GM19468 (cell line): ENCODE measurements around the gene CFAP251.
"Not testable (repeated sequence)": the region's sequence is repeated elsewhere in the genome, so short reads cannot be mapped to it uniquely, and the experiment has no call there.

Source experiments
- ATAC-seq: cut with Tn5 transposase; IDR thresholded peaks from one replicate; pipeline ENCODE4 v1.9.1; 2021; ENCODE audit warnings: mild to moderate bottlenecking, moderate library complexity, moderate number of reproducible peaks; ENCODE audit not compliant: unreplicated experiment; ENCODE audit errors: extremely low read depth

Gene CFAP251

DNA sequence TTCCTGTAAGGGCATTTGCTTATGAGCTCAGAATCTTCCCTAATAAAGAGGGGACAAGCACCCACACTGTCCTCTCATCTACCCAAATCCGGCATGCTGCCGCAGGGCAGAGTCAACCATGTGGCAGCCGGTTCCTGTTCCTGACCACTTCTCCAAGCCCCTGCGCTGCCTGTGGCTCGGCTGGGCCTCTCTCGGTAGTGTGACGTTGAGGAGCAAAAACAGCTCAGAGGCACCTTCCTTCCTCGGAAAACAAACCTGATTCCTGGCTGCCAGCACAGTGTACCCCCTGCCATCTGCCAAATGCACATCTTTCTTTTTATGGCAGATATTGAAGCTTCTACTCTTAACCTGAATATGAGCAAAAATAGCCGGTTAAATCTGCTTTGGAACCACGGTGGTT lies 50.5 kb downstream of the CFAP251 start:
- no peak for ATAC-seq

DNA sequence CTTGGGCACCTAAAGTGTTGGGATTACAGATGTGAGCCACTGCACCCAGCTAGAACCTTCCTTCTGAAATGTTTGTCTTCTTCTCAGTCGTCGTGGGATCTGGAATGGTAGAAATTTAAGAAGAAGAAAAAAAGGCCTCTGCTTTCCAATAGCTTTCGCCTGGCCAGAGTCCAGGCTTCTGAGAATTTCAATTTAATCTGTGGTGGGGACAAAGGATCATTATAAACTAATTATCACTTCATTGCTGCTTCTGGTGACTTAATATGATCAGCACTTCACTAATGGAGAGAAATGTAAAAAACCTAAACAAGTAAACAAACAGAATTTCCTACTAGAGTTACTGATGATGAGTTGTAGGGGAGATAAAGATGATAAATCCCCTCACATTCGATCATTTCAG lies 51.3 kb downstream of the CFAP251 start:
- ATAC-seq: no peak

GRCh38 chr12:121970581-121971300 lies 52.3 kb downstream of the CFAP251 start:
- ATAC-seq: no peak

GRCh38 chr12:121974026-121974985 lies 55.9 kb downstream of the CFAP251 start:
- ATAC-seq: no peak

- no peak for ATAC-seq
These were observed 56.6 kb downstream of the CFAP251 start for GRCh38 chr12:121975021-121975420.

GRCh38 chr12:121976950-121977349 lies 58.6 kb downstream of the CFAP251 start:
- ATAC-seq: no peak

DNA sequence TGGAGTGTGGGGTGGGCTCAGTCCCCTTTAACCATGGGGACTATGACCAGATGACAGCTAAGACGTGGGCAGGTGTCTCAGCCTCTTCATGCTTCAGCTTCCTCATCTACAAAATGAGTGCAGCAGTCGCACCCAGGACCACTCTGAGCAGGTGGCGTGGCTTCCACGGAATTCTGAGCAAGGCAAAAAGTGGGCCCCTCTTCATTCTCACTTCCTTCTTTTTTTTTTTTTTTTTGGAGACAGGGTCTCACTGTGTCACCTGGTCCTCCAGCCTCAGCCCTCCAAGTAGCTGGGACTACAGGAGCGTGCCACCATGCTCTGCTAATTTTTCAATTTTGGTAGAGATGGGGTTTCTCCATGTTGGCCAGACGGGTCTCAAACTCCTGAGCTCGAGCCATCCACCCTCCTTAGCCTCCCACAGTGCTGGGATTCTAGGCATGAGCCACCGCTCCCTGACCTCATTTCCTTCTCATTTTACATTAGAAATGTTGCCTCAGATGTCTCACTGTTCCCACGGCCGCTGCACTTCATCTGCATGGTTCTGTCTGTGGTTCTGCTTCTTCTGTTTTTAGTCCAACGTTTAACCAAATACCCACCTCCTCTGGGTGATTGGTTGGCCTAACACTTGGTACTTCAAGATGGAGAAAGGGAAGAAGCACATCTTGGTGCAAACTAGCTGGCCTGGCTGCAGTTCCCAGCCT lies 61.9 kb downstream of the CFAP251 start:
- no peak for ATAC-seq

DNA sequence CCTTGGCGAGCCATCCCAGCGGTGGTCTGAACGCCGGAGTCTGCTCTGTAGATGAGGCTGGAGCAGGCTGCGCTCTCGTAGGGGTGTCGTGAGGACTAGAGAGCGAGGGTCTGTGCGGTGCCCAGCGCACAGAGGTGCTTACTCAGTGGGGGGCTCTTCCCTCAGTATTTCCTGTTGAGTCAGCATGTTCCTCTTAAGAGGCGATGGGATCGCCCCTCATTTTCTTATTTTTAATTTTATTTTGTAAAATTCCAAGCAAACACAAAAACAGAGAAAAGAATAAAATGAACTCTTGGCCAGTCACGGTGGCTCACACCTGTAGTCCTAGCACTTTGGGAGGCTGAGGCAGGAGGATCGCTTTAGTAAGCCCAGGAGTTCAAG lies 62.5 kb downstream of the CFAP251 start:
- no peak for ATAC-seq

DNA sequence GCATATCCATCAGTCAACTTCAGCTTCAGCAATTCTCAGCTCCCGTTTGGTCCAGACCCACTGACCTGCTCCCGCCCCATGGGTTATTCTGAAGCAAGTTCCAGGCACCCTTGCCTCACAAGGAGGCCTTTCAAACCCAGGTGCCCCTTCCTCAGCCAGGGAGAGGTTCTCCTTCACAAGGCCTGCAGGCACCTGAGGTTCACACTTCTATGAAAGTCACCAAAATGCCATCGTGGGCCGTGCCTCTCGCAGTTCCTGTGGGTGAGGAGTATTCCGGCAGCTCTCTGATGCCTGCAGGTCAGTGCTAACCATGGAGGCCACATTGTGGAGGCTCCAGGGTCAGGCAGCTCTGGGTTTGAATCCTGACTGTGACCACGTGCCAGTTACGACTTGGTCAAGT lies 63.1 kb downstream of the CFAP251 start:
- no peak for ATAC-seq

DNA sequence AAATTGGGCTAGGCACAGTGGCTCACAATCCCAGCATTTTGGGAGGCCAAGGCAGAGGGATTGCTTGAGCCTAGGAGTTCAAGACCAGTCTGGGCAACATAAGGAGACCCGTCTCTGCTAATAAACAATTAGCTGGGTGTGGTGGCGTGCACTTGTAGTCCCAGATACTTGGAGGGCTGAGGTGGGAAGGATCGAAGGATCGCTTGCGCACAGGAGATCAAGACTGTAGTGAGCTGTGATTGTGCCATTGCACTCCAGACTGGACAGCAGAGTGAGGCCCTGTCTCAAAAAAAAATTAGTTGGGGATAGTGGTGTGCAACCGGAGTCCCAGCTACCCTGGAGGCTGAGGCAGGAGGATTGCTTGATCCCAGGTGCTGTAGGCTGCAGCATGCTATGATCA lies 64.6 kb downstream of the CFAP251 start:
- ATAC-seq: no peak

GRCh38 chr12:121983536-121984210 lies 65.3 kb downstream of the CFAP251 start:
- ATAC-seq: no peak

- ATAC-seq: no peak
These were observed 68.3 kb downstream of the CFAP251 start for GRCh38 chr12:121986489-121987245.

DNA sequence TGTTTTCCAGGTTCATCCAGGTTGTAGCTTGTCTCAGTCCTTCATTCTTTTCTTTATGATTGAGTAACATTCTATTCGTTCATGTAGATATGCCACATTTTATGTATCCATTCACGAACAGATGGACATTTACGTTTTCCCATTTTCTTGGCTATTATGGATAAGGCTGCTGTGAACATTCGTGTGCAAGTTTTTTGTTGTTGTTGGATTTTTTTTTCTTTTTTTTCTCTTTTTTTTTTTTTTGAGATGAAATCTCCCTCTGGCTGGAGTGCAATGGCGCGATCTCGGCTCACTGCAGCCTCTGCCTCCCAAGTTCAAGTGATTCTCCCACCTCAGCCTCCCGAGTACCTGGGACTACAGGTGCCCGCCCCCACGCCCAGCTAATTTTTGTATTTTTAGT lies 70.1 kb downstream of the CFAP251 start:
- ATAC-seq: not testable (repeated sequence)

DNA sequence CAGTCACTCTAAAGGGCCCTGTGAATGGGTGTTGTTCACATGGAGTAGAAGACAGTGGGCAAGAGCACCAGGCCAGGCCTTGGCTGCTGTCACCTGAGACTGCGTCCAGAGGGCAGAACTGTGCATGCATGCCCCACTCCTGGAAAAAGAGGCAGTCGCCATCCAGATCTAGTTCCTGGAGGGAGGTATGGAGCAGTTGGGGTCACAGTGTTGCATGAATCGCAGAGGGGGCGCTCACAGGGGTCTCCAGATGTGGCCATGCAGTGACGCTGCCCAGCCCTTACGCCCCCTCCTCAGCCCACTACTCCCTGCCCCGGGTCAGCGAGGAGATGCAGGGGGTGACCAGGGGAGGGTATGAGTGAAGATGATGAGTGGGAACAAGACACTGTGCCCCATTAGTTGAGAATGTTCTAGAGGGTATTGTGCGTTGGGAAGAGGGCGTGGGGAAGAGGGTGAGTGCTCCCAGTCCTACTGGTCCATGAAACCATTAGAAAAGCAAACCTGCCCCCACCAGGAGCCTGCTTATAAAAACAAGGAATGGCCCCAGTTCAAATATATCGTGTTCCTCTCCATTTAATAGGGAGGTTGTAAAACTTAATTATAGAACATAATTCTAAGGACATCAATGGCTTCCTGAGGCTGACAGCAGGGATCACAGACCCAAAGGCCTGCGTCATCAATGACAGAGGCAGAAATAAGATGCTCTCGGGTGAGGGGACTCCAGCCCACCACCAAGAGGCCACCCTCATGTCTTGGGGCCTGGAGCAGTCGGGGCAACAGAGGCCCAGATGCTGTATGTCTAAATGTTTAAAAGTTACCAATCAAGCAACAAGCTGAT lies 71.1 kb downstream of the CFAP251 start:
- ATAC-seq: no peak

GRCh38 chr12:121990114-121990647 lies 71.8 kb downstream of the CFAP251 start:
- ATAC-seq: no peak

- ATAC-seq: peak; percentile 72
These were observed 72.6 kb downstream of the CFAP251 start for GRCh38 chr12:121990692-121991603.
